Measurements from ENCODE around the gene PTPN13.

Gene PTPN13

GRCh38 chr4:86644892-86645291, 50.8 kb downstream of the PTPN13 start:
- no peak for TF ChIP-seq ZNF211 (tag by site-specific recombination; IDR thresholded peaks at IDR 0.05; ENCODE audit: low read depth)
- TF ChIP-seq ZNF16 (tag by site-specific recombination; IDR thresholded peaks at IDR 0.05; ENCODE audit: low read depth): no peak
- no peak for TF ChIP-seq ZNF248 (tag by site-specific recombination; IDR thresholded peaks at IDR 0.05)
- no peak for TF ChIP-seq ZNF138 (tag by site-specific recombination; IDR thresholded peaks at IDR 0.05; ENCODE audit: borderline replicate concordance)
- no peak for TF ChIP-seq ZNF558 (tag by site-specific recombination; IDR thresholded peaks at IDR 0.05)
- no peaks in the 10 kb centered on the region; the same call in 1 of the 2 replicates for H3K9me3 ChIP-seq (ENCODE audit: control insufficient read depth, insufficient read depth, low read depth, low read length)
- H3K36me3 ChIP-seq (ENCODE audit: control insufficient read depth in 2 of 2, insufficient read depth in 1 of 2, low read length in 2 of 2): peaks cover 3 to 4% of the 10 kb centered on the region in 2 experiments; a peak in 2 of 3 replicates
- CTCF ChIA-PET: interaction anchor here (0.7 kb wide), 1 partner anchor 425 kb away, joined by 3 read pairs; no protein-coding TSS in a partner anchor
- H3K27ac ChIP-seq (ENCODE audit: extremely low read depth, low read depth, low read length): no peak overlapping the region
- no peak overlapping the region for H3K4me3 ChIP-seq (ENCODE audit: low read depth, low read length)
- no peaks in the 10 kb centered on the region for H3K4me1 ChIP-seq (ENCODE audit: control insufficient read depth, insufficient read depth, low read length)
- POLR2A ChIA-PET: no interaction called here

- peaks cover 2% of the 10 kb centered on the region; the same call in 1 of the 2 replicates for H3K9me3 ChIP-seq (ENCODE audit: control insufficient read depth, insufficient read depth, low read depth, low read length)
- H3K4me1 ChIP-seq (ENCODE audit: control insufficient read depth, insufficient read depth, low read length): no peaks in the 10 kb centered on the region
- TF ChIP-seq SETDB1 (IDR thresholded peaks at IDR 0.05; ENCODE audit: insufficient read length, low read length) (peak; percentile 97), KLF7 (tag by site-specific recombination; IDR thresholded peaks at IDR 0.05; ENCODE audit: borderline replicate concordance) (no peak), ZNF518A (tag by site-specific recombination; conservative IDR thresholded peaks at IDR 0.05; ENCODE audit: low read depth) (no peak), ZNF221 (tag by site-specific recombination; IDR thresholded peaks at IDR 0.05; ENCODE audit: borderline replicate concordance) (no peak), YY1 (tag by site-specific recombination; IDR thresholded peaks at IDR 0.05) (no peak)
- TF ChIP-seq, protein P1, sequence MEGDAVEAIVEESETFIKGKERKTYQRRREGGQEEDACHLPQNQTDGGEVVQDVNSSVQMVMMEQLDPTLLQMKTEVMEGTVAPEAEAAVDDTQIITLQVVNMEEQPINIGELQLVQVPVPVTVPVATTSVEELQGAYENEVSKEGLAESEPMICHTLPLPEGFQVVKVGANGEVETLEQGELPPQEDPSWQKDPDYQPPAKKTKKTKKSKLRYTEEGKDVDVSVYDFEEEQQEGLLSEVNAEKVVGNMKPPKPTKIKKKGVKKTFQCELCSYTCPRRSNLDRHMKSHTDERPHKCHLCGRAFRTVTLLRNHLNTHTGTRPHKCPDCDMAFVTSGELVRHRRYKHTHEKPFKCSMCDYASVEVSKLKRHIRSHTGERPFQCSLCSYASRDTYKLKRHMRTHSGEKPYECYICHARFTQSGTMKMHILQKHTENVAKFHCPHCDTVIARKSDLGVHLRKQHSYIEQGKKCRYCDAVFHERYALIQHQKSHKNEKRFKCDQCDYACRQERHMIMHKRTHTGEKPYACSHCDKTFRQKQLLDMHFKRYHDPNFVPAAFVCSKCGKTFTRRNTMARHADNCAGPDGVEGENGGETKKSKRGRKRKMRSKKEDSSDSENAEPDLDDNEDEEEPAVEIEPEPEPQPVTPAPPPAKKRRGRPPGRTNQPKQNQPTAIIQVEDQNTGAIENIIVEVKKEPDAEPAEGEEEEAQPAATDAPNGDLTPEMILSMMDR (tag by site-specific recombination; IDR thresholded peaks at IDR 0.05): no peak
- ChIA-PET POLR2A (no interaction called here), CTCF (interaction anchor here (0.7 to 1.9 kb wide), 4 partner anchors 9 to 84 kb away, joined by 3 to 5 read pairs (median 4); no protein-coding TSS in a partner anchor)
- no peak overlapping the region for H3K4me3 ChIP-seq (ENCODE audit: low read depth, low read length)
- H3K27ac ChIP-seq (ENCODE audit: extremely low read depth, low read depth, low read length): no peak overlapping the region
- no peaks in the 10 kb centered on the region for H3K36me3 ChIP-seq (ENCODE audit: control insufficient read depth in 2 of 2, insufficient read depth in 1 of 2, low read length in 2 of 2)
Measured at GRCh38 chr4:86652332-86652932, 58.3 kb downstream of the PTPN13 start.

GRCh38 chr4:86653237-86653865, 59.2 kb downstream of the PTPN13 start:
- Histone ChIP-seq H3K9me3 (ENCODE audit: control insufficient read depth, insufficient read depth, low read depth, low read length) (peaks cover 2% of the 10 kb centered on the region; the same call in 1 of the 2 replicates), H3K36me3 (ENCODE audit: control insufficient read depth in 2 of 2, insufficient read depth in 1 of 2, low read length in 2 of 2) (no peaks in the 10 kb centered on the region), H3K4me1 (ENCODE audit: control insufficient read depth, insufficient read depth, low read length) (no peaks in the 10 kb centered on the region), H3K27ac (ENCODE audit: extremely low read depth, low read depth, low read length) (no peak overlapping the region), H3K4me3 (ENCODE audit: low read depth, low read length) (no peak overlapping the region)
- ChIA-PET CTCF (interaction anchor here (0.7 to 1.9 kb wide), 5 partner anchors 9 to 301 kb away, joined by 3 to 5 read pairs (median 3); no protein-coding TSS in a partner anchor), POLR2A (no interaction called here)
- TF ChIP-seq BCL6B (tag by site-specific recombination; IDR thresholded peaks at IDR 0.05) (no peak), ZNF558 (tag by site-specific recombination; IDR thresholded peaks at IDR 0.05) (no peak), ZNF146 (tag by site-specific recombination; IDR thresholded peaks at IDR 0.05) (no peak), ZBTB17 (tag by site-specific recombination; IDR thresholded peaks at IDR 0.05) (no peak), ZNF138 (tag by site-specific recombination; IDR thresholded peaks at IDR 0.05; ENCODE audit: borderline replicate concordance) (no peak), GLI2 (tag by site-specific recombination; IDR thresholded peaks at IDR 0.05; ENCODE audit: borderline replicate concordance, low read depth) (no peak), SP2 (tag by site-specific recombination; IDR thresholded peaks at IDR 0.05) (no peak), WT1 (tag by site-specific recombination; IDR thresholded peaks at IDR 0.05) (no peak), ZBTB48 (tag by site-specific recombination; IDR thresholded peaks at IDR 0.05) (no peak), ZNF529 (tag by site-specific recombination; IDR thresholded peaks at IDR 0.05; ENCODE audit: insufficient replicate concordance) (no peak), ZNF610 (tag by site-specific recombination; IDR thresholded peaks at IDR 0.05; ENCODE audit: borderline replicate concordance) (no peak), ZNF704 (tag by site-specific recombination; IDR thresholded peaks at IDR 0.05) (no peak)
